Tibial artery (tissue), 4 donors: Measurements from ENCODE around the gene RRAGC.

Experiments used
- DNase-seq, 2 donors: peaks; one replicate each; pipeline ENCODE4 v3.0.0-alpha.2; 2019
- H3K27ac ChIP-seq, 2 donors: fragments of 200-600 bp; sonication (generic) in 1 of 2; 1 replicate in 1 of 2; 2 replicates in 1 of 2; pipeline ENCODE4 v1.5.1; 2018 to 2019; ENCODE audit warnings: mild to moderate bottlenecking in 1 of 2
- H3K27me3 ChIP-seq, 2 donors: fragments of 200-600 bp; sonication (generic) in 1 of 2; one replicate each; pipeline versions ENCODE4 v1.5.1 to v1.6.0; 2016 to 2019
- H3K36me3 ChIP-seq, 3 donors: fragments of 200-600 bp; sonication (generic) in 2 of 3; one replicate each; pipeline ENCODE4 v1.5.1; 2016 to 2019; ENCODE audit warnings: mild to moderate bottlenecking in 2 of 3
- H3K4me1 ChIP-seq, 4 donors: fragments of 200-600 bp; sonication (generic) in 2 of 4; 1 replicate in 3 of 4; 2 replicates in 1 of 4; pipeline ENCODE4 v1.5.1; 2016 to 2019
- H3K4me3 ChIP-seq, 2 donors: fragments of 200-600 bp; sonication (generic) in 1 of 2; 1 replicate in 1 of 2; 2 replicates in 1 of 2; pipeline ENCODE4 v1.5.1; 2018 to 2019; ENCODE audit warnings: mild to moderate bottlenecking in 2 of 2
- H3K9me3 ChIP-seq, 3 donors: fragments of 200-600 bp; sonication (generic) in 1 of 3; one replicate each; pipeline ENCODE4 v1.5.1; 2016 to 2019
- CTCF ChIP-seq, 2 experiments: fragments of 200-600 bp in 1 of 2; fragments of 450-650 bp in 1 of 2; IDR thresholded peaks; one replicate each; pipeline ENCODE4 v1.5.1; 2017 to 2019; ENCODE audit warnings: antibody characterized with exemption in 2 of 2, mild to moderate bottlenecking in 1 of 2, moderate library complexity in 1 of 2
- intact Hi-C: fragments of 100-400 bp; cut with DNase I; formaldehyde crosslinking; loops from one replicate; pipeline ENCODE4 v1.15.0; 2023; ENCODE audit warnings: low total_unique reads

Gene RRAGC

DNA sequence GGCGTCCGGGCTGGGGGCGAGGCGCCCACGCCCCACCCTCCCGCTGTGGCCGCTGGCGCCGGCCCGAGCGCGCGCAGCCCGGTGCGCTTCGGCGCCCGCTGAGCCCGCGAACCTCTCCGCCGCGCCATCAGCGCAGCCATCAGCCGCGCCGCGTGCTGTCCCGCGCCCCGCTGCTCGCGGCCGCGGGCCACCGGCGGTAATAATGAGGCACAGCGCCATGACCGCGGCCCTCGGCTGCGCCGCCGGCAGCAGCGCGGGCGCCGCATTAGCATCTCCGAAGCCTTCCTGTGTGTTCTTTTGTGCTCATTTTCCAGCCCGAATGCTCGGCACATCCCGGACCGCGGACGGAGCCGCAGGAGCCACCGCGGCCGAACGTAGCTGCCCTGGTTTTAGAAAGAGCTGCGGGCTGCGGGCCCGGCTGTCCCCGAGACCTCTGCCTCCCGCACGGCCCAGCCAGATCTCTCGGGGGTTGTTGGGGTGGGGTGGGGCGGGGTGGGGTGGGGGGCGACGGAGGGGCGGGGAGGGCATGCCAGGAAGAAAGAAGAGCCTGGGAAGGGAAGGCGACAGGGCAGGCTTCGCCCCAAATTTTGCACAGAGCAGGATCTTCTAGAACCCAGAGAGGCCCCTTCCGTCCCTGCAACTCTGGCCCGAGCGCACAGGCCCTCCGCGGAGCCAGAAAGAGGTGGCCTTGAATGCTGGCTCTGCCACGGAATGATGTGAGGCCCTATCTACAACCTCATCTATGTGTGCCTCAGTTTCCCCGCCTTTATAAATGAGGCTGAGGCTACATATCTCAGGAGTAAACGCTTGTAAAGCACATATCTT, 55.3 kb downstream of the RRAGC start:
- Histone ChIP-seq H3K4me3 (peak overlapping the region in 1 of 2 donors; percentile 36), H3K36me3 (no peaks in the 10 kb centered on the region), H3K27me3 (peaks cover 0 to 66% of the 10 kb centered on the region in 2 donors), H3K9me3 (no peaks in the 10 kb centered on the region), H3K4me1 (peaks cover 0 to 11% (median 6%) of the 10 kb centered on the region in 4 donors), H3K27ac (no peak overlapping the region)
- intact Hi-C loops, result no loop called here
- no peak for DNase-seq
- TF ChIP-seq CTCF (IDR thresholded peaks at IDR 0.05), result no peak

- intact Hi-C loops, result no loop called here
Measured at GRCh38 chr1:38803647-38804046, 55.9 kb downstream of the RRAGC start.

GRCh38 chr1:38800720-38801671, 58.6 kb downstream of the RRAGC start:
- Histone ChIP-seq H3K4me1 (peaks cover 0 to 11% (median 6%) of the 10 kb centered on the region in 4 donors), H3K27ac (no peak overlapping the region), H3K27me3 (peaks cover 0 to 54% of the 10 kb centered on the region in 2 donors), H3K9me3 (peaks cover 0 to 3% (median 0%) of the 10 kb centered on the region in 3 donors), H3K4me3 (no peak overlapping the region), H3K36me3 (no peaks in the 10 kb centered on the region)
- TF ChIP-seq CTCF (IDR thresholded peaks at IDR 0.05), result no peak
- intact Hi-C loops, result no loop called here
- no peak for DNase-seq

More at GRCh38 chr1:38803647-38804046, 55.9 kb downstream of the RRAGC start:
- DNase-seq, result no peak
- no peaks in the 10 kb centered on the region for H3K9me3 ChIP-seq
- peak overlapping the region in 1 of 2 donors; percentile 36 for H3K4me3 ChIP-seq
- H3K4me1 ChIP-seq, result peaks cover 0 to 11% (median 6%) of the 10 kb centered on the region in 4 donors
- no peak for TF ChIP-seq CTCF (IDR thresholded peaks at IDR 0.05)
- no peak overlapping the region for H3K27ac ChIP-seq
- no peaks in the 10 kb centered on the region for H3K36me3 ChIP-seq
- H3K27me3 ChIP-seq, result peaks cover 0 to 66% of the 10 kb centered on the region in 2 donors

- intact Hi-C loops, result no loop called here
- Histone ChIP-seq H3K27me3 (peaks cover 0 to 34% of the 10 kb centered on the region in 2 donors), H3K4me1 (no peaks in the 10 kb centered on the region), H3K9me3 (peaks cover 0 to 19% (median 13%) of the 10 kb centered on the region in 3 donors), H3K36me3 (no peaks in the 10 kb centered on the region), H3K4me3 (no peak overlapping the region), H3K27ac (no peak overlapping the region)
- TF ChIP-seq CTCF (IDR thresholded peaks at IDR 0.05), result no peak
- no peak for DNase-seq
Measured at GRCh38 chr1:38793299-38793698, 66.3 kb downstream of the RRAGC start.

- intact Hi-C loops, result no loop called here
- Histone ChIP-seq H3K27me3 (peaks cover 0 to 44% of the 10 kb centered on the region in 2 donors), H3K4me3 (no peak overlapping the region), H3K36me3 (no peaks in the 10 kb centered on the region), H3K27ac (no peak overlapping the region), H3K4me1 (no peaks in the 10 kb centered on the region), H3K9me3 (peaks cover 0 to 19% (median 13%) of the 10 kb centered on the region in 3 donors)
- no peak for DNase-seq
- TF ChIP-seq CTCF (IDR thresholded peaks at IDR 0.05), result no peak
Measured at GRCh38 chr1:38791892-38792291, 67.7 kb downstream of the RRAGC start.
